HG02571 (cell line): ENCODE results near the gene ARL15.

Experiments
- ATAC-seq: cut with Tn5 transposase; IDR thresholded peaks from one replicate; pipeline ENCODE4 v1.9.1; 2021; ENCODE audit warnings: mild to moderate bottlenecking, moderate library complexity; ENCODE audit not compliant: unreplicated experiment

The ARL15 gene

DNA sequence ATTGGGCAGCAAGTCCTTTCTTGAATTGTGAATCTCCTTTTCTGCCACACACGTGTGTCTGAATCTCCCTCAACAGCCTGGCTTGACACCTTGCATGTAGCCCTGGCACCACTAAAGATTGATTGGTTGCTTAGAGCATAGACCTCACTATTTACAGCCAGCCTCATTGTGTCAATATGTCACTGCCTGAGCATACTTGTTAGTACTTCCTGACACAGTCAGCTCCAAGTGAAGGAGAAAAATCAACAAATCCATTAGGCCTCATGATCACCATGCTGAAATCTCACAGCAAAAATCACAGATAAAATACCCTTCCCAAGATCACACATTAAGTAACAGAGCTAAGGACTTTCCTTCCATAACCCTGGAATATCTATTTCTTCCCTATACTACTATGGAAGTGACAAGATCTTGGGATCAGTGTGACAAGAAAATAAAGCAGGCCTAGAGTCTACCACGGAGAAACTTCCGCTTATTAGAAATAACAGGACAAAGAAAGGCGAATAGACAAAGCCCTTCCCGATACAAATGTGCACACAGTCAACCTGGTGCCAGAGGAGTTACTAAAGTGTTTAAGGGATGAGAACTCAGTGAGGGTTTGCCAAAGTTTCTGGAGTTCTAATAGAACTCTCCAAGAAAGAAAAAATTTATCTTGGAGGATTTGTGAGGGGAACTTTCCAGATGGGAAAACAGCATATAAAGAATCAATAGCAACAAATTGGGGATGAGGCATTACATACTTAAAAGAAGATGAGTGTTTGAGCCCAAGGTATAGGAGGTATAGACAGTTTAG lies 5.6 kb upstream of the ARL15 start:
- no peak for ATAC-seq

DNA sequence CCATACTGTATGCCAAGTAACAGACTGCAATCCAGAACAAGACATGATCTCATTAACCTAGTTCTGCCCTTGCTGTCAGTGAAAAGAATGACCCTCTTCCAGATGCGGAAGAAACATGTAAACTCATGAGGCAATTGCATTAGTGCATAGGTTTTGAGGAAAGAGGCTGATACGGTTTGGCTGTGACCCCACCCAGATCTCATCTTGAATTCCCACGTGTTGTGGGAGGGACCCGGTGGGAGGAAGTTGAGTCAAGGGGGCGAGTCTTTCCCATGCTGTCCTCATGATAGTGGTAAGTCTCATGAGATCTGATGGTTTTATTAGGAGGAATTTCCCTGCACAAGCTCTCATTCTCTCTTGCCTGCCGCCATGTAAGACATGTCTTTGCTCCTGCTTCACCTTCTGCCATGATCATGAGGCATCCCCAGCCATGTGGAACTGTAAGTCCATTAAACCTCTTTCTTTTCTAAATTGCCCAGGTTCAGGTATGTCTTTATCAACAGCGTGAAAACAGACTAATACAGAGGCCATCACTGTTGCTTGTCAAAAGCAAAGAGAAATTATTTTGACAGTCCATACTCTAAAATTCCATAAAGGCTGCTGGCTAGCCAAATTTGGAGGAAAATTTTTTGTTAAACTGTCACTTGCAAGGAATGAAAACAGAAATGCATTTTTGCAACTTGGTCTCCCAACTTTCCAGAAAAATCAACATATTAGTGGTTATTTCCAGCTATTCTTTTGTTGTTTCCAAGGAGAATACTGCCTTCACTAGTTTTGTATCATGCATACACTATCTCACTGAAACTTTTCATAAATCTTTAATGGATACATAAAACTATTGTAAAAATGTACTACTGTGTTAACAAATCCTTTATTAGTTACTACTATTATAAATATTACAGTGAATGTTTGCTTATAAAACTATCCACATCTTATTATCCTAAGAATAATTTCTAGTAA lies 3.2 kb upstream of the ARL15 start:
- ATAC-seq = no peak

DNA sequence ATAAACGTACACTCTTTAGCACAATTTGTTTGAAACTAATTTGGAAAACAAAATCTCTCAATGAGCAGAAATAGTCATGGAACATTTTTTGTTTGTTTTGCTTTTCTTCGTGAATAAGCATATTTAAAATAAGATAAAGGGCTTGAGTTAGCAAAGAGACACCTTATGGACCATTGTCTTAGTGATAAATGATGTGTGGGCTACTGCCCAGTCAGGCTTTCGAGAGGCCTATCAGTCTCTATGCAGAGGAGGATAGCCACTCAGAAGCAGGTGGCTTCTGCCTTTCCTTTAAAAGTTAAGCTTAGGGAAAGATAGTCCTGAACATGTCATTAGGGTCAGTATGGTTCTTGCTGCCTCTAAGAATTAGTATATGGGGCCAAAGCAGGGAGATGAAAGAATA lies 2.1 kb upstream of the ARL15 start:
- ATAC-seq = no peak

DNA sequence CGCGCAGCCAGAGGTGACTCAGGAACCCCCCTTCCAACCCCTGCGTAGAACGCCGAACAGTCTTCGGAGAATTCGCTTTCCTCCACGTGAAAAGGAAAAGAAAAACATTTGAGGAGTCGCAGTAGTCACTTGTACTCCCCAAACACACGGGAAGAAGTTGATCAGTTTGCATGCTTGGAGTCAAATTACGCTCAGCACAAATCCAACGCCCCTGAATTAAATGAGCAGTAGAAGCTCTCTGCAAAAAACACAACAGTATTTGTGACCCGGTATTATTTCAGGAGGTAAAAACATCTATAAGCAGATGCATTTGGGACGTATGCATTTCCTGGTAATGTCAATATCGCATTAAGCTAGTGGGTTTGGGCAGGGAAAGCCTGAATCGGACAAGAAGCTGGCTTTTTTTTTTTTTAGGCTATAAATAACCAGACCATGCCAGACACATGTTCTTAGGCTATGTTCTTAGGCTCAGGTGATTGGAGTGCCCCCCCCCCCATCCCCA lies 854 bp upstream of the ARL15 start:
- no peak for ATAC-seq

DNA sequence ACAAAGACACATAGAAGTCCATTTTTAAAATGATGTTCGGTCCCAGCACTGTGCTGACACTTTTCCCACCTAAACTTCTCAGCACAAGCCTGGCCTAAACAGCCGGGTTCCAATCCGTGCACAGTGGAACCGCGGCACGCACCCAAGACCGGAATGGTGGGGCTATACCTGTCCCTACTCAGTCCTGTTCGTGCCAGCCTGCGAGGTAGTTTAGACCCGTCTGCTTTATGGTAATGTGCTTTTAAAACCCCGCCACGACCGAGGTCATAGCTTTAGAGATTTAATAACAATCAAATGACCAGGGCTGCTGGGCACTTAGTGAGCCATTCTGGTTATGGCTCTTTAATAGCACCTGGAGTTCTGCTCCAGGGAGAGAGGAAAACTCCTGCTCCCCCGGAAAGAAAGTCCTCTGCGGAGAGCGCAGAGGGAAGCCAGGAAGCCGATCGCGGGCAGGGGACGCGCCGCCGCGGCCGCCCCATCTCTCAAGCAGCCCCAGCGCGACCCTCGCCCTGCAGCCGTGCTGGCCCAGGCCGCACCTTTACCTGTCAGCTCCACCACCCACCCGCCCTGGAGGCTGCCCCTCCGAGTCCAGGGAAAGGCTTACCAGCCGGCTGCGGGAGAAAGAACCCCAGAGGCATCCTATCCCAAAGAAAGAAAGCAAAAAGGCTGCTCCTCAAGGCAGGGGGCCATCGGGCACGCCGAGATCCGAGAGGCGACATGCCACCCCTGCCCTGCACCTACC lies 511 bp downstream of the ARL15 start:
- ATAC-seq = peak; percentile 20

DNA sequence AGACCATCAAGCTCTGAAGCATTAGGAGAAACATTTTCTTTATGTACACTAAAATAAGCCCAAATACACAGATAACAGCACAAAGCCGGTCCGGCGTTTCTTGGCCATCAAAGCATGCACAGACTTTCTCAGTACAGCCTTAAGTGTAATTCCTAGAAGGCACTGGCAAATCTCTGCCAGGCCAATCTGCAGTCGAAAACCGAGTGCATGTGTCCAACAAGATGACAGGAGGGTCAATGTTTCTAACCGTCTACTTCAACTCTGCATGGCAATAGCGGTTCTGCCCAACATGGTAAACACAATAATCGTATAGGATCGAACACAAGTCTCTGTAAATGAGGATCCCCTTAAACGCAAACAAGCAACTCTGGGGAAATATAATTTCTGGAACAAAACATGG lies 1.1 kb downstream of the ARL15 start:
- ATAC-seq = no peak

DNA sequence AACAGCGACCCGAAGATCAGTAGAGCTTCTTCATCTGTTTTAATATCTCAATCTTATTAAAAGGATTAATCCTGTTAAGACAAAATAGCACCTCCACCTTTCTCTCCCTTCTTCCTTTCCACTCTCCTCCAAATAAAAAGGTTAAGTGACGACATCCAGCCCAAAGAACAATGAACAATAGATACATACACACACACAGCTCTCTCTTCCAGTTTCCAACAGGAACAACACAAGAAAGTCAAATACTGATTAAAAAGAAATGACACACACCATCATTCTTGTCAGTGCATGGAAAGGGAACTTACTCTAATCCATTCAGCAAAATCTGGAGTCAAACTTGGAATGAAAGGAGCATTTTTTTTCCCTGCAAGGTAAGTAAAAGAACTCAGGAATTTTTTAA lies 2.8 kb downstream of the ARL15 start:
- no peak for ATAC-seq

DNA sequence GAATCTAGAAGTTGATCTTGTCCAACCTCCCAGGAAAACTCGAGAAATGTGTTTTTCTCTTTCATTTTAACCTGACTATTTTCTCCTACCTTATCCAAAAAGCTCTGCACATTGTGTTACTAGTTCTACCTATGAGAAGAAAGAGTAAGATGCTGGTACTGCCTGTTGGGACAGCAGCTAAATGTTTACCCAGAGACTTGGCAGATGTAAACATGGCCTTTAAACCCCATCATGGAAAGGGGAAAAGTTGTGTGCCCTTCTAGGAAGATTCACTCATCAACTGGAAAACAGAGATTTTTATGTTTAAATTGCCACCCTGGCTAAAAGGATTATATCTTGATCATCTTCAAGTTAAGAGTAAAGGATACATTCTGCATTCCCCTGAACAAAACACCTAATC lies 3.5 kb downstream of the ARL15 start:
- ATAC-seq = no peak

DNA sequence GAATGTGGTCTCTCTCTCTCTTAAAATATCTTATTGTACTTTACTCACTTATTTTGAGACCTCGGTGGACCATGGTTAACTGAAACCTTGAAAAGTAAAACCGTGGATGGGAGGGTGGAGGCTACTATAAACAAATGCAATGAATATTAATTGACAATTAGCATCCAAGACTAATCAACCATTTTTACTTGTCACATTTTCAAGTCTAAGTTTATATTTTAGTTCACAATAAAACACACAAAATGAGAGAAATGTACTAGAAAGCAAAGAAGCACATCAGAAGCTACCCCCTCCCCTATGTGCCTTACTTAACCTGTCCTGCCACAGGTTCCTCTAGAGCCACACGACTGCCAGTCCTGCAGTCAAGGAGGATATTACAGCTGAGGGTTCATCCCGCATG lies 4.6 kb downstream of the ARL15 start:
- no peak for ATAC-seq

DNA sequence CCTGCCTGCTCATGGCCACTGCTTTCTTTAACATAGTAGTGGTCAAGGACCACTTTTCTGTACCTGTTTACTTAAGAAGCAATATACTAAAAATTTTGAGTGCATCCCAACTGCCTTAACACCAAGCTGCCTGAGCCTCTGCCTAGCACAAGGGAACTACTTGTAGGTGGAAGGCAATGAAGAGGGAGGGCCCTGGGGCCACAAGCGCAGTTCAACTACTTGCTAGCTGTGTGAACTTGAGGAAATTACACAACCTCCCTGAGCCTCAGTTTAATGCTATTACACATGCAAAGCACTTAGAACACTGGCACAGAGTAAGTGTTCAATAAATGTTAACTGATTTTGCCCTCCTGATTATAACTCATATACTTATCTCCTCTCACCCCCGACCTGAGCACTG lies 6.3 kb downstream of the ARL15 start:
- ATAC-seq = no peak

DNA sequence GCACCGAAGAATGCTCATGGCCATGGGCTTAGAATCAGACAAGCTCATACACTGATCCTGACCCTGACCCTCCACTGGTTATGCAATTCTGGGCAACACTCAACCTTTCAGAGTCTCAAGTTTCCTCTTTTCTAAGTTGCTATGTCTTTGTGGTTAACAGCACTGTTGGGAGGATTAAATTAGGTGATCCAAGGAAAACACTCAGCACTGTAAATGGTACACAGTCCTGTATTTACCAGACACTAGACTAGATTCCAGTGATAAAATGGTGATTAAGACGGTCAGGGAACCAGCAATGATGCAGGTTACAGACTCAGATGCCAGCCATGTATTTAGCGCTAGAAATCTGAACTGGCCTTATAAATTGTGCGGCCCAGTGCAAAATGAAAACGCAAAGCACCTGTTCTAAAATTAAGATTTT lies 8.1 kb downstream of the ARL15 start:
- no peak for ATAC-seq

DNA sequence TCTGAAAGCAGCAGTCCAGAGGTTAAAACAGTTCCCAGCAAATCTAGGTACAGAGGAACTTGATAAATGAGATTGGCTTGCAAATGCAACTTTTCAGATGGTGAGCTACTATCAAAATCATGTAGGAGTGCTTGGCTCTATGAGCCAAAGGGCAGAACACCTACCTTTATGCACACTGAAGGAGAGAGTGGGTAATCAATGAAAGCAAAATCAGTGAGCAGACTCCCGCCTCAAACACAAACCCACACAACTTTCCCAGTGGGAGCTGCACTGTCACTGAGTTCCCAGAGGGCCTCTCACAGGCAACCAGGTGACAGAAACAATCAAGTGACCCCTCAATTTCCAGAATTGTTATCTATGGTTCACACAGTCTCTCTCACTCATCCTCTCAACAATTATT lies 8.5 kb downstream of the ARL15 start:
- ATAC-seq = no peak

DNA sequence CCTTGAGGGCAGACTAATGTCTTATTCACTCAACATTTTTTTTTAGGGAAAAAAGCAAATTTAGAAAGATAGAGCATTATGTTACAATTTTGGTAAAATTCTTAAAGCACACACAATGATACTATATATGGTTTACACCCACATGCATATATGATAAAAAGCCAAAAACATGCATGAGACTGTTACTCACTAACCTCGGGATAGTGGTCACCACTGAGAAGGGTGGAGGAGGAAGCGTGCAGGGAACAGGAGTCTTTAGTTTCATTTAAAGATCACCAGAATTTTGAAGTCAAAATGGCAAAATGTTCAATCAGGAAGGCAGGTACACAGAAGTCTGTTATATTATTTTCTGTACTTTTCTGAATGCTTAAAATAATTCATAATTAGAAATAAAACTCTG lies 9.2 kb downstream of the ARL15 start:
- no peak for ATAC-seq

DNA sequence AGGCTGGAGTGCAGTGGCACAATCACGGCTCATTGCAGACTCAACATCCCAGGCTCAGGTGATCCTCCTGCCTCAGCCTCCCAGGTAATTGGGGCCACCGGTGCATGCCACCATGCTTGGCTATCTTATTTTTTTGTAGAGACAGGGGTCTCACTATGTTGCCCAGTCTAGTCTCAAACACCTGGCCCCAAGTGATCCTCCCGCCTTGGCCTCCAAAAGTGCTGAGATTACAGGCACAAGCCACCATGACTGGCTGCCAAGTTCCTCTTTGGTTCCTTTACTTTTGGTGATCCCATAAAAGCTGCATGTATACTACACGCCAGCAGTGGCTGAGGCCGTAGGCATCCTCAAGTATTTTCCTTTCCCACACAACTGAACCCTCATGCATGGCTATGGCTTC lies 11.4 kb downstream of the ARL15 start:
- ATAC-seq = no peak

DNA sequence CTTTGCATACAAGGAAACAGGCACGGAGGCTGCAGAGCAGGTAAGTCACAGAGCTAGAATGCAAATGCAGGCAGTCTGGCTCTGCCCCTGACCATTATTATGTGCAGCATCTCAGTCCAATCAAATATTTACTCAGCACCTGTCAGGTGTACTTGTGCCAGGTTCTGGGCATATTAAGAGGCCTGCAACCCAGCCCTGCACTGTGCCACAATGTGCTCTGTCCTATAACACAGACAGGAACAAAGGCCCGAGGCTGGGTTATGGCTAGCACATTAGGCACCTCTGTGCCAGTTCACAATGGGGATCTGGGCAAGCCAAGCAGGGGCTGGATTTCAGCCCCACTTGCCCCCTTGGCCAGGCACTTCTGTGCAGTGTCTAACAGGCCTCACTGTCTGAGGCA lies 14.0 kb downstream of the ARL15 start:
- no peak for ATAC-seq

DNA sequence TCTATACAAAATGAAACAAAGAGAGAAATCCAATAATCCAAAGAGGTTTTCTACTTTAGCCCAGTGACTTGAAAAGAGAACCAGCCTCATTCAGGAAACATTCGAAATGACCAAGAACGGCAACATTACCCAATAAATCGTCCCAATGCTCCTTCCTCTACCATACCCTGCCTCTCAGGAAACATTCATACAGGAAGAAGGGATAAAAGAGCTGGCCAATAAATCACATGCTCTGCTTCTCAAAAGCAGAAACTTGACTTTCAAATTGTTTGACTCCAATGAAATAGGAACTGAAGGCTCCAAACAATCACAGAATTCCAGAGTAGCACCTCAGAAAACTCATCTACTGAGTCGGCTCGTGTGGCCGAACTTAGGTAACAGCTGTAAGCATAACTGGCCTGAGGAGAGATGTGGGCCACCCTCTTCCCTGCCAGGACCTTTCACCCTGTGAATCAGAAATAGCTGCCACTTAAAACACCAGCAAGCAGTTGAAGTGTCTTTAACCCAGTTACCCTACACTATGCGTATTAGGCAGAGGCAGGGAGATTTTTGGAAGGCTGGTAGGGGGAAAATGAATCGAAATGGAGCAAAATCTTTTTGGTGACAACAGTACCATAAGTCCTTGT lies 14.6 kb downstream of the ARL15 start:
- no peak for ATAC-seq

DNA sequence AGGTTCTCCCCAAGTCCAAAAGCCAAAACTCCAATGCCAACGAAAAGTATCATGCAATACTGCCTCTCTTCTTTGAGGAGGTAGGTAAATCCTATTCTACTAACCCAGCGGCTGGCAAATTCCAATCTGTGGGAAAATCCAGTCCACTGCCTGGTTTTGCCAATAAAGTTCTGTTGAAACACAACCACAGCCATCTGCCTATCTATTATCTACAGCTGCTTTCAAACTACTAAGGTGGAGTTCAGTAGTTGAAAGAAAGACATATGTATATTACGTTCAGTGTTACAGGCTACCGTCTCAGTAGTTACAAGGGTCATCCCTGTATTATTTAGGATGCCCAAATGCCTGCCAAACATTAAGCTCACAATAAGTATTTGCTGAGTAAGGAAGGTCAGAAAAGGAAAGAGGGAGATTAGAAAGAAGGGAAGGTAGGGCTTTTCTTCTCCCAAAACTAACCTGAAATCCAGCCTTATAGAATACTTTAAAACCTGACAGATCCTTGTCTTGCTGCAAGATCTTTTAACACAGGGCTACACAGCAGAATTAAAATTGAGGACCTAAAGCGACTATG lies 16.2 kb downstream of the ARL15 start:
- ATAC-seq = no peak

DNA sequence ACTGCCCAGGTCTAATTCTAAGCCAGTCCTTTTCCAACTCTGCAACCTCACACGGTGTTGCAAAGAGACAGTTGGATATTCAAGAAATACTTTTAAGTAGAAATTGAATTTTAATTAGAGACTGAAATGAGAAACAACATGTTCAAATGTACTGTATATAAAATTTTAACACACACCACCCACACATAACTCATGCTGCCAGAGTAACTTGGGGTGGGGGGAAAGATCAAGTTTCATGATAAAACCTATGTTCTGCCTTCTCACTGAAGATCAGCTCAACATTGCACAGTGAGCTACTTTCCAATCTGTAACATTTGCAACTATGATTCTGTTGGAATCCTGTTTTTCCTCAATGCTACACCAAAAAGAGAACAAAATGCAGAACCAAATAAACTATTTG lies 17.5 kb downstream of the ARL15 start:
- no peak for ATAC-seq

DNA sequence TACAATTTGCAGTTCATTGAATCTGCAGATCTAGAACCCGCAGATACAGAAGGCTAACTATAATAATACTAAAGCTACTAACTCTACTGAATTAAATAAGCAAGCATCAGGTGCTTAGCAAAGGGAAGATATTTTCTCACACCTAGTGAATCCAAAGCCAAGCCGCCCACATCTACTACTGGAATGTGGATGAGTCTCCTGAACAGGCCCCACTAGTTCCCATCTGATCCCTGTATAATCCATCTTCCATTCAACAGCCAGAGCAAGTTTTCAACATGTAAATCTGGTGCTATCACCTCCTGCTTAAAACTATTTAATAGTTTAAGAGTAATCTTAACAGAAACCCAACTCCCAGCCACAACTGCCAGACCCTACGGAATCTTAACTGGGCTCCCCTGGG lies 18.9 kb downstream of the ARL15 start:
- no peak for ATAC-seq

DNA sequence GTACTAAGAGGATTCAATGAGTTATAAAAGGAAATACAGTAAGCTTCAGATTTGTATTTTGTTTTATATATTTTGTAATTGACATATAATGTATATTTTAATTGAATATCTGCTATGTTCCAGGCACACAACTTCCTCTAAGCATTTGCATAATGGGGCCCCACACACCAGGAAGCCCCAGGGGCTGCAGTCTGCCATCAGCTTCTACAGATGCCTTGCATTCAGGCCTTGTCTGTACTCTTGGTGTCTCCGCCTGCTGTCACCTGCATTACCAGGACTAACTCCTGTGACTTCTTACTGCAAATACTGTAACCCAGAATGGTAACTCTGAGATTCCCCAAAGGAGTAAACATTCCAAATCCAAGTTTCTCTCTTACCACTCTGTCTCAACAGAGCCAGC lies 20.6 kb downstream of the ARL15 start:
- ATAC-seq = no peak
